ENCODE measurements around the gene PKD2L1.

PKD2L1 gene

DNA sequence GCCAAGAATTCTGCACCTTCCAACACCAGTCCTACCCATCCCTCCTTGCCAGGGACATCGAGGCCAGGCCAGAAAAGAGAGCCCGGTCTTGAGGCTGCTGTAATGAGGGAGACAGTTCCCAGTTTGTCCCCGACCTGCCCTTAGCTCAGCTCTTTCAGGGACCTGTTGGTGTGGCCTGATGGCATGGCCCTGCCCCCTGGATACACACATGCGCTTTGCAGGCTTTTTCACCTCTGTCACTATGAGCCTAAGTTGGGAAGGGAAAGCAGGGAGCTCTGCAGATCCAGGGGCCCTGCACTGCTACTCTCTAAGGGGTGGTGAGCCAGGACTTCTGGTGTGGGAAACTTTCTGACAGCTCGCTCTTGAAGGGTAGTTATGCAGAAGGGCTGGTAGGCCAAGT, 19.1 kb upstream of the PKD2L1 start:
- TF ChIP-seq, protein P1, sequence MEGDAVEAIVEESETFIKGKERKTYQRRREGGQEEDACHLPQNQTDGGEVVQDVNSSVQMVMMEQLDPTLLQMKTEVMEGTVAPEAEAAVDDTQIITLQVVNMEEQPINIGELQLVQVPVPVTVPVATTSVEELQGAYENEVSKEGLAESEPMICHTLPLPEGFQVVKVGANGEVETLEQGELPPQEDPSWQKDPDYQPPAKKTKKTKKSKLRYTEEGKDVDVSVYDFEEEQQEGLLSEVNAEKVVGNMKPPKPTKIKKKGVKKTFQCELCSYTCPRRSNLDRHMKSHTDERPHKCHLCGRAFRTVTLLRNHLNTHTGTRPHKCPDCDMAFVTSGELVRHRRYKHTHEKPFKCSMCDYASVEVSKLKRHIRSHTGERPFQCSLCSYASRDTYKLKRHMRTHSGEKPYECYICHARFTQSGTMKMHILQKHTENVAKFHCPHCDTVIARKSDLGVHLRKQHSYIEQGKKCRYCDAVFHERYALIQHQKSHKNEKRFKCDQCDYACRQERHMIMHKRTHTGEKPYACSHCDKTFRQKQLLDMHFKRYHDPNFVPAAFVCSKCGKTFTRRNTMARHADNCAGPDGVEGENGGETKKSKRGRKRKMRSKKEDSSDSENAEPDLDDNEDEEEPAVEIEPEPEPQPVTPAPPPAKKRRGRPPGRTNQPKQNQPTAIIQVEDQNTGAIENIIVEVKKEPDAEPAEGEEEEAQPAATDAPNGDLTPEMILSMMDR (IDR thresholded peaks at IDR 0.05): no peak

DNA sequence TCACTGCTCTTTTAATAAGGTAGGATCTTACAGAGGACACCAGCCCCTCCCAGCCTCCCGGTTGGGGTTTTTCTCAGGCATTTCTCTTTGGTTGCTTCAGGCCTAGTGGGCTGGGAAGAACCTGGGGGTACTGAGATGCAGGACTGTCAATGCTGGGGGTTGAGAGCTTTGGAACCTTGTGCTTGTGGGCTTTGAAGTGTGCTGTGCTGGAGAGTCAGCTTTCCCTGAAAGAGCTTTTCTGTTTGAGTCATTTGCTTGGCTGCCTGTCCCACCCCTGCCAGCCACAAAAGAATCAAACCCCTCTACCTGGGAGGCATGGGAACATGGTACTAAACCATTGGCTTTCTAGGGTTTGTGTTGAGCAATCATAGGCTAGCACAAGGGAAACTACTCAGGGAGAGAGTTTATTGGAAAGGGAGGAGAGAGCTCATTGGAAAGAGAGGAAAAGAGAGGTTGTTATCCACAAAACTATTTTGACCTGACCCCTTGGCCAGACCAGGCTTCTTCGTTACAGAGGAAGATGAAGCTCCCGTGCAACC, 18.4 kb upstream of the PKD2L1 start:
- TF ChIP-seq, protein P1 (IDR thresholded peaks at IDR 0.05): no peak

DNA sequence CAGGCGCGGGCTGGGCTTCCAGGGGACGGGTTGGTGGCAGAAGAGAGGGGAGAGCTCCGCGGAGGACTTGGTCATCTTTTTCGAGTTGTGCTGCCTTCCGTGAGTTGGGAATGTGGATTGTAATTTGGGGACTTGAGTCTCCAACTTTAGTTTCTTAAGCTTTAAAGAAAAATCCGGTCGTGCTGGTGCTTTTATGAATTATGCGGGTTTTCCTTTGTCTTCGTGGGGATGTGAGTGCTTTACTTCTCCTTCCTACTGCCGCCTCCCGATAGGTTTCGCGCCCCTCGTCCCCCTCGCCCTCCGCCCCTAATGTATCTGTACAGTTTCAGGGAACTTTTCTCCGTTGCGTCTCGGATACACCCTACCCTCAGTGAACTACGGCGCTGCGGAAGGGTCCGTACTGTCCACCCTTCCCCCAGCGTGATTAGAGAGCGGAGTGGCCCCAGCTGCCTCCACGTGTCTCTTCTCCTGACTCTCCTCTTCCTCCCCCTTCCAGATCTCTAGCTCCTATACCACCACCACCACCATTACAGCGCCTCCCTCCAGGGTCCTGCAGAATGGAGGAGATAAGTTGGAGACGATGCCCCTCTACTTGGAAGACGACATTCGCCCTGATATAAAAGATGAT, 17.7 kb upstream of the PKD2L1 start:
- TF ChIP-seq, protein P1 (IDR thresholded peaks at IDR 0.05): no peak

DNA sequence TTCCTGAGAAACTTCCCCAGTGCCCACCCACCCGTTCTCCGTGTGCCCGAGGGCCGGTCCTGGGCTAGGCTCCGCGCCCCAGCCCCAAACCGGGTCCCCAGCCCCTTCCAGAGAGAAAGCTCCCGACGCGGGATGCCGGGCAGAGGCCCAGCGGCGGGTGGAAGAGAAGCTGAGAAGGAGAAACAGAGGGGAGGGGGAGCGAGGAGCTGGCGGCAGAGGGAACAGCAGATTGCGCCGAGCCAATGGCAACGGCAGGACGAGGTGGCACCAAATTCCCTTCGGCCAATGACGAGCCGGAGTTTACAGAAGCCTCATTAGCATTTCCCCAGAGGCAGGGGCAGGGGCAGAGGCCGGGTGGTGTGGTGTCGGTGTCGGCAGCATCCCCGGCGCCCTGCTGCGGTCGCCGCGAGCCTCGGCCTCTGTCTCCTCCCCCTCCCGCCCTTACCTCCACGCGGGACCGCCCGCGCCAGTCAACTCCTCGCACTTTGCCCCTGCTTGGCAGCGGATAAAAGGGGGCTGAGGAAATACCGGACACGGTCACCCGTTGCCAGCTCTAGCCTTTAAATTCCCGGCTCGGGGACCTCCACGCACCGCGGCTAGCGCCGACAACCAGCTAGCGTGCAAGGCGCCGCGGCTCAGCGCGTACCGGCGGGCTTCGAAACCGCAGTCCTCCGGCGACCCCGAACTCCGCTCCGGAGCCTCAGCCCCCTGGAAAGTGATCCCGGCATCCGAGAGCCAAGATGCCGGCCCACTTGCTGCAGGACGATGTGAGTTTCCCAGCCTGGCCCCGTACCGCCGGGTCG, 16.9 kb upstream of the PKD2L1 start, which contains the start of gene SCD:
Gene SCD, plus strand, starts transcription at position 469 of the 803 bp plus-strand sequence. Its CDS starts 272 bp downstream, at position 741.
- TF ChIP-seq, protein P1 (IDR thresholded peaks at IDR 0.05): no peak

DNA sequence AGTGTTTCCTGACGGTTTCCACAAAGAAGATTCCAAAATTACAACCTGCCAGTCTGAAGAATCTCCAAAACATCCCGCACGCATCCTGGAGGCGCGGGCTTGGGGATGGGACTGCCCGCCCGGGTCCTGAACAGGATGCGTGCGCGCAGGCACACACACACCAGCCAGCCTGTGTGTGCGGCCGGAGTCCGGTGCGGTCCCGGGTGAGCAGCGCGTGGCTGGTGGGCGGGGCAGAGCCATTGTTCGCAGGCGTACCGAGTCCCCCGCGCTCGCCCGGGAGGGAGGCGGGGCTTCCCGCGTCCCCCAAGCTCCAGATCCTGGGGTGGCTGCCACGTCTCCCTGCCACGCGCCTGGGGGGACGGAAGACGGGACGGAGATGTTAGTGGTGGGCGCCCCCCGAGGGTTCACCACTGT, 16.3 kb upstream of the PKD2L1 start:
- TF ChIP-seq, protein P1 (IDR thresholded peaks at IDR 0.05): no peak

DNA sequence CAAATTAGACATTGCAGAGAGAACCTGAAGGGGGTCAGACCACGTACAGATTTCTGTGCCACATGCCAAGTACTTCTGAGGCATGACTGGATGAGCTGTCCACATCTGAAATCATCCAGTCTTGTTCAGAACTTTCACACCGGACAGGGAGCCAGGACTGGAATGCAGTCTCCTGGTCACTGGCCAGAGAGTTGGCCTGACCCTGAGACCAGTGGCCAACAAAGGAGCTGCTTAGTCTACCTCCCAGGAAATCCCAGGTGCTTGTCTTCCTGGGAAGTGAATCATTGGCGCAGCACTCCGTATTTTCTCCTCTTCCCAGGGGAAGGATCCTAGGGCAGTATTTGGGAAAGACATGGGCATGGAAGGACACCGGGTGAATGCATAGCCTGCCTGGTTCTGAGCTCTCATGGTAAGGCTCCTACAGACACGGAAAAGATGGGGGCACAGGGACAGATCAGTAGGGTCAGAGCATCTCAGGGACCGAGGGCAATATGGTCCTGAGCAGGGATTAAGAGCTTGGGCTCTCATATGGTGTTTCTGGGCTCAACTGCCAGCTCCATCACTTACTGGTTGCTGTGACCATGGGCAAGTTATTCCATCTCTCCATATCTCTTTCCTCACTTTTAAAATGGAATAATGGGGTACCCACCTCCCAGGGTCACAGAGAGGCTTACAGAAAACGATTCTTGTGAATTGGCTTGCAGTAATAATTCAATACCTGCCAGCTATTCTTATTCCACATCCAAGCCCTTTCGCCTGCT, 15.7 kb upstream of the PKD2L1 start:
- TF ChIP-seq, protein P1 (IDR thresholded peaks at IDR 0.05): no peak

DNA sequence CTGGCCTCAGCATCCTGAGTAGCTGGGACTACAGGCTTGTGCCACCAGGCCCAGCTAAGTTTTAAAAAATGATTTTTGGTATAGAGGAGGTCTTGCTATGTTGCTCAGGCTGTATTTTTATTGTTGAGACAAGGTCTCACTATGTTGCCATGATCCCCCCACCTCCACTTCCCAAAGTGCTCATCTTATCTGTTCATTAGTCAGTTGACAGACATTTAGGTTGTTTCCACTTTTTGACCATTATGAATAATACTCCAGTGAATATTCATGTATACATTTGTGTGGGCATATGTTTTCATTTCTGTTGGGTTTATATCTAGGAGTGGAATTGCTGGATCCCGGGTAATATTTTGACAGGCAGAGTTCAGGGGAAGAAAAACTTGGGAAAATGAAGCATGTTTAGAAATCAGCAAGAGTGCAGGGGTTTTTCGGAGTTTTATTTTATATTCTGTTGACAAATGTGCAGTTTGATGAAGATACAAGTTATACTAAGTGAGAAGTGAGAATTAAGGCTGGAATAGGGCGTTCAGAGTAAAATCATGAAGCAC, 14.3 kb upstream of the PKD2L1 start:
- TF ChIP-seq, protein P1 (IDR thresholded peaks at IDR 0.05): no peak

Data from LNCAP (cell line).